ENCODE data around the gene PRRT3.

DNA sequence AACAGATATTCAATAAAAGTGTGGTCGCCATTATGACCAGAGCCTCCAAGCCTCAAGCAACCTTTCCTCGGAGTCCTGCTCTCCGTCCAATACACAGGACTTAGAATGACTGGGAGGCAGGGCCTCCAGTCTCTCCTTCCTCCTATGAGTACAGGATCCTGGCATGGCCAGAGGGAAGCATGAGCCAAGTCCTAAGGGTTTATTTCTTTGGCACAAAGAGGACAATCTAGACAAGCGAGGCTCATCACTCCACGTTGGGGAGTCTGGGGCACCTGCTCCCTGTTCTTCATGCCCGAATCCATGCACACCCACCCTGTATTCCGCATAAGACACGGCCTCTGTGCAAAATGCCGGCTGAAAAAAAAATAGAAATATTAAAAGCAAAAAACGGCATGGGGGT is 6.8 kb downstream of the PRRT3 start:
- TF ChIP-seq, protein P1, sequence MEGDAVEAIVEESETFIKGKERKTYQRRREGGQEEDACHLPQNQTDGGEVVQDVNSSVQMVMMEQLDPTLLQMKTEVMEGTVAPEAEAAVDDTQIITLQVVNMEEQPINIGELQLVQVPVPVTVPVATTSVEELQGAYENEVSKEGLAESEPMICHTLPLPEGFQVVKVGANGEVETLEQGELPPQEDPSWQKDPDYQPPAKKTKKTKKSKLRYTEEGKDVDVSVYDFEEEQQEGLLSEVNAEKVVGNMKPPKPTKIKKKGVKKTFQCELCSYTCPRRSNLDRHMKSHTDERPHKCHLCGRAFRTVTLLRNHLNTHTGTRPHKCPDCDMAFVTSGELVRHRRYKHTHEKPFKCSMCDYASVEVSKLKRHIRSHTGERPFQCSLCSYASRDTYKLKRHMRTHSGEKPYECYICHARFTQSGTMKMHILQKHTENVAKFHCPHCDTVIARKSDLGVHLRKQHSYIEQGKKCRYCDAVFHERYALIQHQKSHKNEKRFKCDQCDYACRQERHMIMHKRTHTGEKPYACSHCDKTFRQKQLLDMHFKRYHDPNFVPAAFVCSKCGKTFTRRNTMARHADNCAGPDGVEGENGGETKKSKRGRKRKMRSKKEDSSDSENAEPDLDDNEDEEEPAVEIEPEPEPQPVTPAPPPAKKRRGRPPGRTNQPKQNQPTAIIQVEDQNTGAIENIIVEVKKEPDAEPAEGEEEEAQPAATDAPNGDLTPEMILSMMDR (IDR thresholded peaks at IDR 0.05; ENCODE audit: low read length) = no peak
- no peak for TF ChIP-seq EZH2 (IDR thresholded peaks at IDR 0.05; ENCODE audit: borderline replicate concordance, low read length)

Data from OCI-LY1 (cell line).